Cardiac septum (tissue), 1 donor: Measurements from ENCODE around the gene CENPQ. TPM values are rescaled to one million over a fixed set of nuclear protein-coding genes. Genes with fewer than 3 reads are reported as not detected.
"Not testable (repeated sequence)": the region's sequence is repeated elsewhere in the genome, so short reads cannot be mapped to it uniquely, and the experiment has no call there.

ENCODE experiments used
- DNase-seq: peaks from one replicate; pipeline ENCODE4 v3.0.0-alpha.2; 2020; ENCODE audit warnings: low spot score
- intact Hi-C: fragments of 100-400 bp; cut with DNase I; formaldehyde crosslinking; loops from one replicate; pipeline ENCODE4 v1.14.0; 2022
- long read RNA-seq: library from polyadenylated mRNA; unstranded; transcript quantifications from one replicate; pipeline ENCODE4 v2.0.0, GENCODE V29; 2021
- total RNA-seq: library from RNA; stranded (reverse); fragmentation: NEBNext Ultra II Directional; extraction: Animal tissue kit (Norgen Biotek cat#: 25700); gene quantifications from one replicate; pipeline ENCODE4 v1.2.1, GENCODE V29; 2021
- donor health status: DM: no; HTN: no; CAD: no.

The CENPQ gene, protein sequence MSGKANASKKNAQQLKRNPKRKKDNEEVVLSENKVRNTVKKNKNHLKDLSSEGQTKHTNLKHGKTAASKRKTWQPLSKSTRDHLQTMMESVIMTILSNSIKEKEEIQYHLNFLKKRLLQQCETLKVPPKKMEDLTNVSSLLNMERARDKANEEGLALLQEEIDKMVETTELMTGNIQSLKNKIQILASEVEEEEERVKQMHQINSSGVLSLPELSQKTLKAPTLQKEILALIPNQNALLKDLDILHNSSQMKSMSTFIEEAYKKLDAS
- total RNA-seq, result 3.4 TPM
- long read RNA-seq, partial matches to known transcripts, result 0 of 2 reads
- long read RNA-seq, other reads (novel, unspliced or antisense), result 1 of 2 reads

GRCh38 chr6:49462927-49463611, at the start of gene CENPQ, which contains the start of gene MMUT:
CENPQ (plus strand) TSS chr6:49463370; CDS start chr6:49470177, 6,807 bp downstream.
MMUT (minus strand) TSS chr6:49463253; CDS start chr6:49459466, 3,787 bp downstream.
- intact Hi-C loops, result no loop called here

DNA sequence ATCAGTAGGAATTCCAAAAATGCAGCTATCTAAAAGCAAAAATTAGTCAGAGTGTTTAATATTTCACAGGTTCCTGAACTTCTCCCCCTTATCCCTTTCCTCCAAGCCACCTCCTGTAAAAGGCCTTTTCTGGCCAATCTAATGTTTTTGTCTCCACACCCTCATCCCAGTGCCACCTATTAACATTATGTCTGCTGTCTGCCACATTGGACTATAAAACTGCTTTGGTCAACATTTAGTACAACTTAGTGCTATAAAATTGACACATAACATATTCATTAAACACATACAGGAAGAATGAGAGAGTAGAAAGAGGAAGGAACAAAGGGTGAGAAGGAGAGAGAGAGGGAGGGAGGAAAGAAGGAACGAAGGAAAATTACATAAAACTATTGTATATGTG, 47.8 kb upstream of the CENPQ start:
- intact Hi-C loops, result no loop called here
- no peak for DNase-seq

More at GRCh38 chr6:49462927-49463611, at the start of gene CENPQ, which contains the start of gene MMUT:
- DNase-seq, result peak; percentile 96

- intact Hi-C loops, result no loop called here
- no peak for DNase-seq
These were observed 47.0 kb upstream of the CENPQ start for GRCh38 chr6:49416195-49416594.

- intact Hi-C loops, result no loop called here
- no peak for DNase-seq
These were observed 39.4 kb upstream of the CENPQ start for GRCh38 chr6:49423817-49424216.

DNA sequence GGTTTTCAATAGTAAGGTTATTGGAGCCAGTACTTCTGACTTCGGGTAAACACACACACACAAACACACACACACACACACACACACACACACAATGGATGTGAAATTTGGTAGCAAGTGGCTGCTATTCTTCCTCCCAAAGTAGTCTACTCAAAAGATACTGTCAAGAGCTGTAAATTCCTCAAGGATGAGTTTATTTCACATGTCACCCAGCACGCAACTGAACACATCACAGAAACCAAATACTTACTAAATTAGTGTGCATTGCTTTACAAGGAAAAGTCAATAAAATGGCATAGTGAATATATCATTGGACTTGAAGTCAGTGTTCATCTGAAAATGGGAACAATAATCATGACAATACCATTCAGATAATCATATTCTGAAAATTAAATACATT, 33.0 kb upstream of the CENPQ start:
- no peak for DNase-seq
- intact Hi-C loops, result no loop called here

DNA sequence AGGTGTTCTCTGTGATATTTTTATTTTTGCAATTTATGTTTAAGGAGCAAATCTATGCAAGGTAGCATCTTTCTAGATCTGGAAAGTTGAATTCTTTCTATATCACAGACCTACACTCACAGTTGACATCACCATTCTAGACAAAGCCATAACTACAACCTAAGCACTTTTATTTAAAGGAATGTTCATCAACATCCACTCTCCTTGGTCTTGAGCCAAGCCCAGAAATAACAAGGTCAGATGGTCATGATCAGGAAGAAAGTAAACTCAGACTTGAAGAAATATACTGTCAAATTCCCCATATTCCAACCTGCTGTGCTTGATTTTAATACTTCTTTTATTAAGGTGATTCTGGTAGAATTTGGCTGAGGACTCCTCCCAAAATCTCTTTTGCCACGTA, 32.3 kb upstream of the CENPQ start:
- DNase-seq, result no peak
- intact Hi-C loops, result no loop called here

DNA sequence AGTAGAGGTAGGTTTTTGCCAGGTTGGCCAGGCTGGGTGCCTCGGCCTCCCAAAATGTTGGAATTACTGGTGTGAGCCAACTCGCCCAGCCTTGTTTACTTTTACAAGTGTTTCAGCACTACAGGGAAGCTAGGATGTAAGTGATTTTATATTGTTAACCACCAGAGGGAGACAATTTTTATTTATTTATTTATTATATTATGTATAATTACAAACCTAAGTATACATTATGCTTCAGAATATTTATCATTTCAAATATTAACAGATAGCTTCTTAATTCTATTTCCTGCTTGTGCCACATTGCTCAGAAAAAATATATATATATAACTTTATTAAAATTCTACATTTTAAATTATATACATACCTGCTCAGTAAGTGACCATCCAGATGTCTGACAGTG, 9.9 kb upstream of the CENPQ start:
- no peak for DNase-seq
- intact Hi-C loops, result no loop called here

GRCh38 chr6:49454787-49455709, 8.1 kb upstream of the CENPQ start:
- intact Hi-C loops, result no loop called here
- no peak for DNase-seq

DNA sequence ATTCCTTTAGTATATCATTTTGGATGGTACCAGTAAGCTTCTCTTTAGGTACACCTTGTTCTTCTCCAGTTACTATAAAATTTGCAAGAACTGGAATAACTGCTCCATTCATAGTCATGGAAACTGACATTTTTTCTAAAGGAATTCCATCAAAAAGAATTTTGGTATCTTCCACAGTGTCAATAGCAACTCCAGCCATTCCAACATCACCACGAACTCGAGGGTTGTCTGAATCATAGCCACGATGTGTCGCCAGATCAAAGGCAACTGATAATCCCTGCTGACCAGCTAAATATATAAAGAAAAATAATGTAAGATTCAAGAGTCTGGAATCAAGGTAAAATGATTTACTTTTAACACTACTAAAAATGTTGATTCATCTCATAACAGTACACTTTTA, 5.4 kb upstream of the CENPQ start:
- intact Hi-C loops, result no loop called here
- no peak for DNase-seq

- no peak for DNase-seq
- intact Hi-C loops, result no loop called here
These were observed 1.1 kb upstream of the CENPQ start for GRCh38 chr6:49462071-49462470.

DNA sequence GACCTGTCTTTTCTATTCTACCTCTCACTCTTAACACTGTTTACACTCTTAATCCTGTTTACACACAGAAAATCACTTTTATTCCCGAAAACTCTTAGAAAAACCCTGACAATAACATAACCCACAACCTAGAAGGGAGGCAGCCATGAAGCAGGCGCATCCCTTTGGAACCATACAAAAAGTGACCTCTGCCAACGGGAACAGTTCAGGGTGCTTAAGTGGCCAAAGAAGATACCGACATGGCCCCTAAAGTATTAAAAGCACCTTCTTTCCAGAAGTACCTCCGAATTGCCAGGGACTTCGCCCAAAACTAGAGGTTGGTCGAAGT, 607 bp upstream of the CENPQ start:
- intact Hi-C loops, result no loop called here
- DNase-seq, result no peak

DNA sequence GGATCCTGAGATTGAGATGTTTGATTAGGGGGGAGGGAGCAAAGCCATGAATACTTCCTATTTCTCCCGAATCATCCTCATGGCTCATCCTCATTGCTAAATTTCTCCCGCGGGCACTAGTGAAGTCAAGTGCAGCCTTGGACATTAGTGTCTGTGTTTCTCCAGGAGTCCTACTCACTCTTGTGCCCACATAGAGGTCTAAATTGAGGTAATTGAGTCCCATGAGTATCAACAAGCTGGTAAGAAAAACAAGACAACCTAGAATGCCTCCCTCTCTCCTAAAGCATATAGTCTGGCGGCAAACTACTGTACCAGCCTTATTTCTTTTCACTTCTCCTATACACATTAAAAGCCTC, 420 bp downstream of the CENPQ start:
- intact Hi-C loops, result no loop called here
- DNase-seq, result no peak

- intact Hi-C loops, result no loop called here
- DNase-seq, result no peak
These were observed 1.5 kb downstream of the CENPQ start for GRCh38 chr6:49464691-49465090.

DNA sequence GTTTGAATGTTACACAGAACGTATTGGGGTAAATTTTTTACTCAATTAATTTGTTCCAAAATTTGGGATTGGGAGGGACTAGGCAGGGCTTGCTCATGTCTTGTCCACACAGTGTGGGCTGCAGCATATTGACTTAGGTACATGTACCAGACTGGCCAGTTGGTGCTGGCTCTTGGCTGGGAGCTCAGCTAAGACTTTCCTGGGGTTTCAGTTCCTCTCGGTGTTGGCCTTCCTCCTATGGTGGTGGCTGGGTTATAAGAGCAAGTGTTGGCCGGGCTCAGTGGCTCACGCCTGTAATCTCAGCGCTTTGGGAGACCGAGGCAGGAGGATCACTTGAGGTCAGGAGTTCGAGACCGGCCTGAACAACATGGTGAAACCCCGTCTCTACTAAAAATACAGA, 4.9 kb downstream of the CENPQ start:
- DNase-seq, result no peak
- intact Hi-C loops, result no loop called here

DNA sequence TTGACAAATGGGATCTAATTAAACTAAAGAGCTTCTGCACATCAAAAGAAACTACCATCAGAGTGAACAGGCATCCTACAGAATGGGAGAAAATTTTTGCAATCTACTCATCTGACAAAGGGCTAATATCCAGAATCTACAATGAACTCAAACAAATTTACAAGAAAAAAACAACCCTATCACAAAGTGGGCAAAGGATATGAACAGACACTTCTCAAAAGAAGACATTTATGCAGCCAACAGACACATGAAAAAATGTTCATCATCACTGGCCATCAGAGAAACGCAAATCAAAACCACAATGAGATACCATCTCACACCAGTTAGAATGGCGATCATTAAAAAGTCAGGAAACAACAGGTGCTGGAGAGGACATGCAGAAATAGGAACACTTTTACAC, 13.4 kb downstream of the CENPQ start:
- intact Hi-C loops, DNase-seq: not testable (repeated sequence)

DNA sequence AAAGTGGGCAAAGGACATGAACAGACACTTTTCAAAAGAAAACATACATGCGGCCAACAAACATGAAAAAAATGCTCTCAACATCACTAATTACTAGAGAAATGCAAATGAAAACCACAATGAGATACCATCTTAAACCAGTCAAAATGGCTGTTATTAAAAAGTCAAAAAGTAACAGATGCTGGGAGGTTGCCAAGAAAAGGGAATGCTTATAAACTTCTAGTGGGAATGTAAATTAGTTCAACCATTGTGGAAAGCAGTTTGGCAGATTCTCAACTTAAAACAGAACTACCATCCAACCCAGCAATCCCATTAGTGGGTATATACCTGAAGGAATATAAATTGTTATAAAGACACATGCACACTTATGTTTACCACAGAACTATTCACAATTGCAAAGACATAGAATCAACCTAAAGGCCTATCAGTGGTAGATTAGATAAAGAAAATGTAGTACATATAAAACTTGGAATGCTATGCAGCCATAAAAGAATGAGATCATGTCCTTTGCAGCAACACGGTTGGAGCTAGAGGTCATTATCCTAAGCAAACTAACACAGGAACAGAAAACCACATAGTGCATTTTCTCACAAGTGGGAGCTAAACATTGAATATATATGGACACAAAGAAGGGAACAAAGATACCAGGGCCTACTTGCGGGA, 16.3 kb downstream of the CENPQ start:
- DNase-seq, result no peak
- intact Hi-C loops, result no loop called here

DNA sequence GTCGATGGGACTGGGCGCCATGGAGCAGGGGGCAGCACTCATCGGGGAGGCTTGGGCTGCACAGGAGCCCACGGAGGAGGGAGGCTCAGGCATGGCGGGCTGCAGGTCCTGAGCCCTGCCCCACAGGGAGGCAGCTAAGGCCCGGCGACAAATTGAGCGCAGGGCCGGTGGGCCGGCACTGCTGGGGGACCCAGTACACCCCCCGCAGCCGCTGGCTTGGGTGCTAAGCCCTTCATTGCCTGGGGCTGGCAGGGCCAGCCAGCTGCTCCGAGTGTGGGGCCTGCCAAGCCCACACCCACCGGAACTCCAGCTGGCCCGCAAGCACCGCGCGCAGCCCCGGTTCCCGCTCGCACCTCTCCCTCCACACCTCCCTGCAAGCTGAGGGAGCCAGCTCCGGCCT, 18.7 kb downstream of the CENPQ start:
- DNase-seq, intact Hi-C loops: not testable (repeated sequence)

- DNase-seq, intact Hi-C loops: not testable (repeated sequence)
These were observed 20.2 kb downstream of the CENPQ start for GRCh38 chr6:49483380-49483779.

DNA sequence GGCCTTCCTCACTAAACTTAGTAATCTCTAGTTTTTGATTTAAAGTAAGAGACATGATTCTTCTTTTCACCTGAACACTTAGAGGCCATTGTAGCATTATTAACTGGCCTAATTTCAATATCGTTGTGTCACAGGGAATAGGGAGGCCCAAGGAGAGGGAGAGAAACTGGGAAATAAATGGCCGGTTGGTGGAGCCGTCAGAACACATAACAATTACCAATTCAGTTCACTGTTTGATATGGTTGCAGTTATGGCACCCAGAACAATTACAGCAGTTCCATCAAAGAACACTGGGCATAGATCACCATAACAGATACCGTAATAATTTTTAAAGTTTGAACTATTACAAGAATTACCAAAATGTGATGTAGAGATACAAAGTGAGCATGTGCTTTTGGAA, 27.5 kb downstream of the CENPQ start:
- intact Hi-C loops, result no loop called here
- DNase-seq, result no peak

DNA sequence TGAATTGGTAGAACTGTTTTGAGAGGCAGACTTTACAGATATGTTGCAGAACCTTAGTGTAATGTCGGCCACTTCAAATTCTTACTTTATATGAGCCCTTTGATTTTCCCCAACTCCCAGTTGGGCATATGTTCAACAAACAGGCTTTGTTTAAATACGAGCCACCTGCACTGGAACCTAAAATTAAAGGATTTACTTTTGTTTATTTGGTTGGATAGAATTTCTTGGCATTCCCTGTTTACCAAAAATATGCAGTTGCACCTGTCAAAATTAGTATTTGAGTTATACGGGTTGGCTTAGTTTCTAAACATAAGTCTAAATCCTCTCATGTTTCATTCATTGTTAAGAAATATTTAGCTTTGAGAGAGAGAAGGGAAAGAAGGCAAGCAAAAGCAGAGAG, 34.1 kb downstream of the CENPQ start:
- no peak for DNase-seq
- intact Hi-C loops, result no loop called here
